ENCODE results near the gene ICAM3.

ICAM3 gene

DNA sequence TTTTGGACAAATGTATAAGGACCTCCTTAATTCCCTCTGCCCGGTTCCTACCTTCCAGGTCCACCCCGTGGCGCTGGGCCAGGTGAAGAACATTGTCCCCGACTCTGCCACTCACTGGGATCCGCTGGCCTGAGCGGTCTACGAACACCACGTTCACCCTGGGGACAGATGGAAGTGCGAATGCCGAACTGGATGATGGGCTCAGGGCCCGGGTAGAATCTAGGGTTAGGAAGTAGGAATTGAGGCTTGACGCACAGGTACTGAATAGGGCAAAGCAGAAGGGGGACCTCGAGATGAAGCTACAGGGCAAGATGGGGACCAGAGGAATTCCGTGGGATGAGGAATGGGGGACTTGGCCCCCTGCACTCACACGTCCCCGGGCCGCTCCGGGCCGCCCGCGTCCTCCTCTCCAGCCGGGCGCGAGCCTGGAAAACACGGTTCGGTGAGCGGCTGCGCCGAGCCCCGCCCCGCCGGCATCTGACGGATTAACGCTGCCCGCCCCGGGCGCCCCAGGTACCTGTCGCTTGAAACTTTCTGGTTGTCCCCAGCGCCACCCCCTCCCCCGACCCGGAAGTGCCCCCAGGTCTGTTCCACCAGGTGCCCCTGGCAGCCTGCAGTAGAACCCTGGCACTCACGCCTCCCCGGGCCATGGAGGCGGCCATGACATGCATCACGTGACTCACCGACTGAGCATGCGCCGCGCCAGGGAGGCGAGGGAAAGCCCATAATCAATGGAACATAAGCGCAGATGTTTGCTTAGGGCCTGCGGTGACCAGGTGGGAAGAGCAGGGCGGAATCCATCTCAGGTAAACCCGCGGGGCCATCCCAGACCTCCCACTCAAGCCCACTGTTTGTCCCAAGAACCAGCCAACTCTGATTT is 23.8 kb downstream of the ICAM3 start, which contains the start of gene FDX2:
FDX2 (minus strand) TSS at position 681 of the 880 bp plus-strand sequence; CDS start at position 662, 19 bp downstream.
- TF ChIP-seq, protein P1, sequence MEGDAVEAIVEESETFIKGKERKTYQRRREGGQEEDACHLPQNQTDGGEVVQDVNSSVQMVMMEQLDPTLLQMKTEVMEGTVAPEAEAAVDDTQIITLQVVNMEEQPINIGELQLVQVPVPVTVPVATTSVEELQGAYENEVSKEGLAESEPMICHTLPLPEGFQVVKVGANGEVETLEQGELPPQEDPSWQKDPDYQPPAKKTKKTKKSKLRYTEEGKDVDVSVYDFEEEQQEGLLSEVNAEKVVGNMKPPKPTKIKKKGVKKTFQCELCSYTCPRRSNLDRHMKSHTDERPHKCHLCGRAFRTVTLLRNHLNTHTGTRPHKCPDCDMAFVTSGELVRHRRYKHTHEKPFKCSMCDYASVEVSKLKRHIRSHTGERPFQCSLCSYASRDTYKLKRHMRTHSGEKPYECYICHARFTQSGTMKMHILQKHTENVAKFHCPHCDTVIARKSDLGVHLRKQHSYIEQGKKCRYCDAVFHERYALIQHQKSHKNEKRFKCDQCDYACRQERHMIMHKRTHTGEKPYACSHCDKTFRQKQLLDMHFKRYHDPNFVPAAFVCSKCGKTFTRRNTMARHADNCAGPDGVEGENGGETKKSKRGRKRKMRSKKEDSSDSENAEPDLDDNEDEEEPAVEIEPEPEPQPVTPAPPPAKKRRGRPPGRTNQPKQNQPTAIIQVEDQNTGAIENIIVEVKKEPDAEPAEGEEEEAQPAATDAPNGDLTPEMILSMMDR (IDR thresholded peaks at IDR 0.05; ENCODE audit: low read depth, low read length) = no peak
- H3K4me3 ChIP-seq (ENCODE audit: low read depth, low read length) = peak within 1 kb of the TSS; percentile 82
- DNase-seq (ENCODE audit: low read depth, low spot score) = peak; percentile 77
- in situ Hi-C loops (cut with HindIII; ENCODE audit: low sequenced_read_pairs) = no loop called here

DNA sequence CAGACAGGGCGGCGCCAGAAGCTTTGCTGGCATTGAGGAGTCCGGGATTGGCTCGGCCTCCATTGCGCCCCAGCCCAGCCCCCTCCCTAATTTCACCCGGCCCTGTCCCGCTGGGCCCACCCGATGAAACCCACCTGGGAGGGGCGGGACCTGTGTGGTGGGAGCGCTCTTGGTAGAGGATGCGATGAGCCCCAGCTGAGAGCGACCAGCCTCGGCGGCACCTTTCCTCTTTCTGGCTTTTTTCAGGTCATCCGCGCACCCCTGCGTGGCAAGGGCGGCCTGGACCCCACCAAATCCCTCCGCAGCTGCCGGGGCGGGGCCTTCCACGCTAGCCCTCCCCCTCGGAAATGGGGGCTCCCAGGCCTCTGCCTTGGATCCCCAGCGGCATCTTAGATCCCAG is 30.0 kb downstream of the ICAM3 start, which contains the start of gene ZGLP1:
ZGLP1 (minus strand) TSS at position 393 of the 400 bp plus-strand sequence.
- no peak within 1 kb of the TSS for H3K4me3 ChIP-seq (ENCODE audit: low read depth, low read length)
- TF ChIP-seq, protein P1 (IDR thresholded peaks at IDR 0.05; ENCODE audit: low read depth, low read length) = no peak
- in situ Hi-C loops (cut with HindIII; ENCODE audit: low sequenced_read_pairs) = no loop called here
- no peak for DNase-seq (ENCODE audit: low read depth, low spot score)

DNA sequence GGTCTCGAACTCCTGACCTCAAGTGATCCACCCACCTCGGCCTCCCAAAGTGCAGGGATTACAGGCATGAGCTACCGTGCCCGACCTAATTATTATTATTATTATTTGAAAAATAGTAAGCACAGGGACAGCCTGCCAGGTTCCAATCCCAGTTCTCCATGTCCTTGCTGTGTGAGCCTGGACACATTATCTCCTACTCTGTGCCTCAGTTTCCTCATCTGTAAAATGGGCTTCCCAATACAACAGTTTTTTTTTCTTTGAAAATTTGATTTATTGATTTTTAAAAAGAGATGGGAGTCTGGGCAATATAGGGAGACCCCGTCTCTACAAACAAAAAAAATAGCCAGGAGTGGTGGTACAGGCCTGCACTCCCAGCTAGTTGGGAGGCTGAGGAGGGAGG is 33.1 kb downstream of the ICAM3 start:
- TF ChIP-seq, protein P1 (IDR thresholded peaks at IDR 0.05; ENCODE audit: low read depth, low read length) = no peak
- H3K4me3 ChIP-seq (ENCODE audit: low read depth, low read length) = no peak overlapping the region
- in situ Hi-C loops (cut with HindIII; ENCODE audit: low sequenced_read_pairs) = no loop called here
- DNase-seq (ENCODE audit: low read depth, low spot score) = no peak

DNA sequence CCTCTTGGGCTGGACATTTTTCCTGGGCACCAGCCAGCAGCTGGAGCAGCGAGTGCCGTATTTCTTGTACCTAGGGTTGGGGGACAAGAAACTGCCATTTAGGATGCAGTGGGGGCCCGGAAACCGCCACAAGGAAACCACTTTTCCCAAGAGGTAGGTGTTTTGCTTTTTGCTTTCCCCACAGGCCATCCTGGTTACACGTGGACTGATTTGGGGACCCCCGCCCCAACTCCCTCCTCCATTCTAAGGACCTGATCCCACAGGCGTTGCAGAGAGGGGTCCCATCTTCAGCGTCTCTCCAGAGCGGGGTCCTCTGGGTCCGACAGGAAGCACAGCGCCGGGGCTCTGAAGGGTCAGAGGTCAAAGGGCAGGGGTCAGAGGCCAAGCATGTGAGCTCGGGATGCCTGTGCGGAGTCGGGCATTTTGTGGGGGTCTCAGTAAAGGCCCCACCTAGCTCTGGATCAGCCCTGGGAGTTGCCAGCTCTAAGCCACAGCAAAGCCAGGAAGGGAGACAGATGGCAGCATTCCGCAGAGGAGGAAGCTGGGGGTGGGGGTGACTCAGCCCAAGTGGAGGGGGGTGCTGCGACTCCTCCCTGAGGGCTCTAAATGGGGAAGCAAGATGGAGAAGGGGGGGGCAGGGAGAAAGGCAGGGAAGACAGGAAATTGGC is 34.2 kb downstream of the ICAM3 start:
- TF ChIP-seq, protein P1 (IDR thresholded peaks at IDR 0.05; ENCODE audit: low read depth, low read length) = no peak
- no peak overlapping the region for H3K4me3 ChIP-seq (ENCODE audit: low read depth, low read length)
- in situ Hi-C loops (cut with HindIII; ENCODE audit: low sequenced_read_pairs) = no loop called here
- no peak for DNase-seq (ENCODE audit: low read depth, low spot score)

DNA sequence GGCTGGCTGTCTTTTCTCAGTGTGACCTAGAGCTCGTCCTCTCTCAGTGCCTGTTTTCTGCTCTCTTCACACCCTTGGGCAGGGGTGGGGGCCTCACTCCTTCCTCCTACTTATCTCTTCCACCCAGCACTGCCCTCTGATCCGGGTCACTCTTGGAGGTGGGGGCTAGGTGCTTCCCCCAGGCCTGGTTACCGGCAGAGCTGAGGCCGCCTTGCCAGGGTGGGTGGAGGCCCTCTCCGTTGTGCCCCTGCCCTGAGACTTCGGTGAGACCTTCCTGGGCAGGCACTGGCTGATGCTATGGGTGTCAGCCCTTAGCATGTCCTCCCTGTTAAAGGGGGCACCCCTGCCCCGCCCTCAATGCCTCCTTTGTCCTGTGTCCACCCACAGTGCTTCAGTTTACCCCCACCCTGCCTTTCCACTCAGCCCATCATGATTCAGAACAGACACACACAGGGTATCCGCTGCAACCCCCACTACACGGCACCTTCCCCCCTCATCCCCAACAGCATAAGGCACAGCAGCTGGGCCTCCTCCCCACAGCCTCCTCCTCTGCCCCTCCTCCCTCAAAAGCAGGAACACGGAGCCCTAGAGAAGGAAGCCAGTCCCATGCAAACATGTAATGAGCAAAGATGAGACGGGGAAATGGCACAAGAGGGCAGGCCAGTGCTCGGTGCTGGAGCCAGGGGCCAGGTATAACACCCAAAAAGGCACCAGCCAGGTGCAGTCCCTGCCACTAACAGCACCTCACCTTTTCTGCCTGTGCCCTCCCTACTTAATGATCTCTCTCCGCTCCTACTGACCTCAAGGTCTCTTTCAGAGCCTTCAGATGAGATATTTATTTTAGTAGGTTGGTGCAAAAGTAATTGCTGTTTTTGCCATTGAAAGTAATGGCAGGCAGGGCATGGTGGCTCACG is 39.6 kb downstream of the ICAM3 start:
- in situ Hi-C loops (cut with HindIII; ENCODE audit: low sequenced_read_pairs) = no loop called here
- DNase-seq (ENCODE audit: low read depth, low spot score) = no peak
- no peak overlapping the region for H3K4me3 ChIP-seq (ENCODE audit: low read depth, low read length)
- TF ChIP-seq, protein P1 (IDR thresholded peaks at IDR 0.05; ENCODE audit: low read depth, low read length) = no peak
